Neural cell (in vitro differentiated cells): ENCODE results near the gene PKP2. TPM values are rescaled to one million over a fixed set of nuclear protein-coding genes. Genes with fewer than 3 reads are reported as not detected.

Source experiments
- H2AFZ ChIP-seq: fragments of 200-600, 300-800 bp; sonication (generic), shearing (Covaris generic); 2 replicates; pipeline ENCODE4 v1.6.0; 2014; ENCODE audit warnings: low read depth, mild to moderate bottlenecking, antibody characterized with exemption, low read length, moderate library complexity
- H3F3A ChIP-seq: fragments of 200-600 bp; shearing (Covaris generic); 2 replicates; pipeline ENCODE4 v1.6.1; 2016; ENCODE audit warnings: mild to moderate bottlenecking, moderate library complexity, mixed read lengths, antibody characterized with exemption, low read length; ENCODE audit not compliant: insufficient read depth, poor library complexity, severe bottlenecking
- H3K27ac ChIP-seq: fragments of 200-600, 300-800 bp; sonication (generic), shearing (Covaris generic); 2 replicates; pipeline ENCODE4 v1.5.1; 2014; ENCODE audit warnings: mild to moderate bottlenecking, low read length, moderate library complexity
- H3K27me3 ChIP-seq: fragments of 300-800, 200-600 bp; sonication (generic), shearing (Covaris generic); 2 replicates; pipeline ENCODE4 v1.6.0; 2014; ENCODE audit warnings: mild to moderate bottlenecking, low read depth, low read length, moderate library complexity; ENCODE audit not compliant: insufficient read depth
- H3K36me3 ChIP-seq: fragments of 300-800, 200-600 bp; sonication (generic), shearing (Covaris generic); 2 replicates; pipeline ENCODE4 v1.5.1; 2014; ENCODE audit warnings: mild to moderate bottlenecking, antibody characterized with exemption, low read length, moderate library complexity; ENCODE audit not compliant: insufficient read depth
- H3K4me2 ChIP-seq: fragments of 300-800, 200-600 bp; sonication (generic), shearing (Covaris generic); 2 replicates; pipeline ENCODE4 v1.6.0; 2014; ENCODE audit warnings: mild to moderate bottlenecking, low read length
- H3K4me3 ChIP-seq: fragments of 300-800, 200-600 bp; sonication (generic), shearing (Covaris generic); 2 replicates; pipeline ENCODE4 v1.5.1; 2014; ENCODE audit warnings: mild to moderate bottlenecking, low read length, moderate library complexity
- H3K79me2 ChIP-seq: fragments of 200-600 bp; shearing (Covaris generic); replicated peaks from 2 replicates; pipeline ENCODE4 v1.6.0; 2014; ENCODE audit warnings: mild to moderate bottlenecking, low read length, moderate library complexity; ENCODE audit not compliant: insufficient read depth
- H3K9ac ChIP-seq: fragments of 300-800, 200-600 bp; sonication (generic), shearing (Covaris generic); 2 replicates; pipeline ENCODE4 v1.6.1; 2016; ENCODE audit warnings: mild to moderate bottlenecking, low read length, mixed read lengths
- H3K9me2 ChIP-seq: fragments of 200-600 bp; shearing (Covaris generic); 2 replicates; pipeline ENCODE4 v1.6.1; 2016; ENCODE audit warnings: mild to moderate bottlenecking, low read length, mixed read lengths; ENCODE audit not compliant: insufficient read depth
- H3K9me3 ChIP-seq: fragments of 200-600, 300-800 bp; sonication (generic), shearing (Covaris generic); 2 replicates; pipeline ENCODE4 v1.6.1; 2016; ENCODE audit warnings: mild to moderate bottlenecking, mixed run types, low read length, moderate library complexity, mixed read lengths
- H4K20me1 ChIP-seq: fragments of 200-600 bp; shearing (Covaris generic); 2 replicates; pipeline ENCODE4 v1.6.1; 2016; ENCODE audit warnings: mild to moderate bottlenecking, mixed run types; ENCODE audit not compliant: insufficient read depth
- CTCF ChIP-seq: fragments of 450-650 bp; IDR thresholded peaks from 2 replicates; pipeline ENCODE4 v1.5.1; 2014; ENCODE audit warnings: antibody characterized with exemption, mild to moderate bottlenecking, moderate library complexity; ENCODE audit not compliant: poor library complexity, severe bottlenecking
- EP300 ChIP-seq: fragments of 450-650 bp; conservative IDR thresholded peaks from 2 replicates; pipeline ENCODE4 v1.6.1; 2014; ENCODE audit warnings: antibody characterized with exemption, mild to moderate bottlenecking, moderate library complexity; ENCODE audit not compliant: poor library complexity, severe bottlenecking
- EZH2 ChIP-seq: fragments of 200-600, 300-800 bp; shearing (Covaris generic), sonication (generic); IDR thresholded peaks from 2 replicates; pipeline ENCODE4 v1.6.1; 2014; ENCODE audit warnings: antibody characterized with exemption, low read length, borderline replicate concordance, mild to moderate bottlenecking; ENCODE audit not compliant: insufficient read depth, poor library complexity, severe bottlenecking
- MXI1 ChIP-seq: fragments of 450-650 bp; conservative IDR thresholded peaks from 2 replicates; pipeline ENCODE4 v1.6.1; 2014; ENCODE audit warnings: antibody characterized with exemption, mild to moderate bottlenecking; ENCODE audit not compliant: poor library complexity, severe bottlenecking
- POLR2AphosphoS5 ChIP-seq: IDR thresholded peaks from 2 replicates; pipeline ENCODE4 v1.6.1; 2012
- RAD21 ChIP-seq: fragments of 450-650 bp; conservative IDR thresholded peaks from 2 replicates; pipeline ENCODE4 v1.6.1; 2014; ENCODE audit warnings: antibody characterized with exemption, mild to moderate bottlenecking, moderate library complexity
- REST ChIP-seq: IDR thresholded peaks from 2 replicates; pipeline ENCODE4 v1.6.1; 2012; ENCODE audit warnings: borderline replicate concordance
- SMC3 ChIP-seq: fragments of 450-650 bp; conservative IDR thresholded peaks from 2 replicates; pipeline ENCODE4 v1.6.1; 2014; ENCODE audit warnings: antibody characterized with exemption, mild to moderate bottlenecking, moderate library complexity; ENCODE audit not compliant: poor library complexity
- TAF1 ChIP-seq: IDR thresholded peaks from 2 replicates; pipeline ENCODE4 v1.6.1; 2012; ENCODE audit warnings: low read depth
- polyA plus RNA-seq: library from polyadenylated mRNA; depleted of rRNA; stranded (reverse); fragments of >200 nt; gene quantifications from 2 replicates; pipeline ENCODE4 v1.2.3, GENCODE V29; 2014

PKP2 gene
- polyA plus RNA-seq, 1 donor from 2014 or later = 4.0 TPM

- Histone ChIP-seq H3K9ac (no peak overlapping the region), H2AFZ (no peak overlapping the region), H3K4me3 (no peak overlapping the region), H3K27me3 (no peaks in the 10 kb centered on the region), H3K9me3 (no peaks in the 10 kb centered on the region), H3K27ac (no peak overlapping the region), H4K20me1 (no peaks in the 10 kb centered on the region), H3K4me2 (no peak overlapping the region), H3K9me2 (no peaks in the 10 kb centered on the region), H3K79me2 (no peaks in the 10 kb centered on the region), H3F3A (no peaks in the 10 kb centered on the region), H3K36me3 (no peaks in the 10 kb centered on the region)
- no peak for TF ChIP-seq EZH2
- TF ChIP-seq SMC3 = no peak
- no peak for TF ChIP-seq POLR2AphosphoS5
- TF ChIP-seq TAF1 = no peak
- no peak for TF ChIP-seq EP300
- TF ChIP-seq MXI1 = no peak
These were observed 9.5 kb downstream of the PKP2 start for GRCh38 chr12:32887058-32887457.

GRCh38 chr12:32885831-32886230, 10.7 kb downstream of the PKP2 start:
- TF ChIP-seq TAF1 (no peak), EP300 (no peak), CTCF (no peak), SMC3 (no peak), REST (no peak), MXI1 (no peak), POLR2AphosphoS5 (no peak), RAD21 (no peak), EZH2 (no peak)
- Histone ChIP-seq H3K79me2 (no peaks in the 10 kb centered on the region), H3K4me2 (no peak overlapping the region)

More at GRCh38 chr12:32885831-32886230, 10.7 kb downstream of the PKP2 start:
- Histone ChIP-seq H3F3A (no peaks in the 10 kb centered on the region), H3K27me3 (no peaks in the 10 kb centered on the region), H3K36me3 (no peaks in the 10 kb centered on the region), H3K4me3 (no peak overlapping the region), H3K27ac (no peak overlapping the region), H4K20me1 (no peaks in the 10 kb centered on the region), H3K9me3 (no peaks in the 10 kb centered on the region), H2AFZ (no peak overlapping the region), H3K9me2 (no peaks in the 10 kb centered on the region), H3K9ac (no peak overlapping the region)
